GM18868 (cell line): ENCODE data around the gene OR51S1.
"Not testable (repeated sequence)": the region's sequence is repeated elsewhere in the genome, so short reads cannot be mapped to it uniquely, and the experiment has no call there.

Experiments used
- ATAC-seq: cut with Tn5 transposase; IDR thresholded peaks from one replicate; pipeline ENCODE4 v1.9.1; 2021; ENCODE audit warnings: mild to moderate bottlenecking, moderate library complexity; ENCODE audit not compliant: unreplicated experiment

OR51S1 gene

DNA sequence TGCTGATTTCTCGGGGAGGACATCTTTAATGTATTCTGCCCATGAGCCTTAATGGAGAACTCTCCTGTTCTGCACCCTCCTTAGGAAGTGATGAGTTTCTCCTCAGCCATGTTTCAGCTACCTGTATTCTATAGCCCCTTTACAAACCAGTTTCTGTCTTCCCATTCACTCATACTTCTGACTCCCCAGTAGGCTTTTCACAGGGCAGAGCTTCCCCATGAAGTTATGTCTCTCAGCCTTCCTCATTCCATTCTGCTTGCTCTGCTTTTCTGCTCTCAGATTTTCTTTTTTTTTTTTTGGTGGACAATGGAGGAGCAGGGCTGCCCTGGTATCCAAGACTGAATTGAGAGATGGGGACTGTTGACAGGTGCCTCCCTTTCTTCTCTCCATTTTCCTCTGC lies 40.5 kb downstream of the OR51S1 start:
- ATAC-seq: no peak

- no peak for ATAC-seq
Observed at GRCh38 chr11:4804280-4804679, 44.7 kb downstream of the OR51S1 start, which contains the start of gene OR52R1. OR52R1 (minus strand) TSS chr11:4804380; CDS start chr11:4804380, 0 bp downstream.

- not testable (repeated sequence) for ATAC-seq
Observed at GRCh38 chr11:4801316-4801715, 47.7 kb downstream of the OR51S1 start.

GRCh38 chr11:4798427-4799183 lies 50.4 kb downstream of the OR51S1 start:
- no peak for ATAC-seq
